NCI-H82 treated with DMSO at 0.1 percent for 48 hours (cell line): ENCODE results near the gene FRMD6.
"Not testable (repeated sequence)": the region's sequence is repeated elsewhere in the genome, so short reads cannot be mapped to it uniquely, and the experiment has no call there.

Experiments used
- DNase-seq: peaks from one replicate; lab custom pipeline; 2025; ENCODE audit not compliant: unreplicated experiment; lab: John Stamatoyannopoulos, UW

Gene FRMD6

DNA sequence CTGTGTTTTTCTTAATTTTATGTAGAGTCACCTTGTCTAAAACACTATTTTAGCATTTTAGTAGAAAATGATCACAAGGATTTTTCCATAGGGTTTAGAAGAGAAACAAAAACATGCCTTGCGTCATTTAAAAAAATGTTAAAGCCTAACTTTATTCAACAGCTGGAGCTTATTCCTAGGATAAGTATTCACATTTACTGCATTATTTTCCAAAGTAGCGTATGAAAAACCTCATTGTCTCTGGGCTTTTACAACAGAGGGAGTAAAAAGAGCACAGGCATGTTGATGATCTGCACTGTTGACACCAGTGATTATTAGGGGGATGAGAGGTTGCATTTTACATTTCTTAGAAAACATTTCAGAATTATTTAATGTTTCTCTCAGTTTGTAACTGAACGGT lies 66.1 kb downstream of the FRMD6 start:
- DNase-seq: no peak

- DNase-seq: no peak
Observed at GRCh38 chr14:51719955-51720354, 68.2 kb downstream of the FRMD6 start.

DNA sequence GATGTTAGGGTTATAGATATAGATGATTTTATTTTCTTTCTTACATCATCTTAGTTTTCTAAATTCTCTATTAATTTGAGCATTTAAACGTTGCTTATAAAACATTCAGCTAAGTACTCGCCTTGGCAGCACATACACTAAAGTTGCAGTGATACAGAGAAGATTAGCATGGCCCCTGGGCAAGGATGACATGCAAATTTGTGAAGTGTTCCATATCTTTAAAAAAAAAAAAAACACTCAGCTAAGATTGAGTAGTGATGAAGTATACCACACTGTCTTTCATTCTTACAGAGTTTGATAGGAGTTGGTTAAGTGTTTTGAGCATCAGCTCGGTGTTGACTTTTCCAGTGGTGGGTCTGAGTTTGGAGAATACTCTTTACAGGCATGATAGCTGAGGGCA lies 72.3 kb downstream of the FRMD6 start:
- no peak for DNase-seq

- no peak for DNase-seq
Observed at GRCh38 chr14:51724650-51725049, 72.9 kb downstream of the FRMD6 start.

DNA sequence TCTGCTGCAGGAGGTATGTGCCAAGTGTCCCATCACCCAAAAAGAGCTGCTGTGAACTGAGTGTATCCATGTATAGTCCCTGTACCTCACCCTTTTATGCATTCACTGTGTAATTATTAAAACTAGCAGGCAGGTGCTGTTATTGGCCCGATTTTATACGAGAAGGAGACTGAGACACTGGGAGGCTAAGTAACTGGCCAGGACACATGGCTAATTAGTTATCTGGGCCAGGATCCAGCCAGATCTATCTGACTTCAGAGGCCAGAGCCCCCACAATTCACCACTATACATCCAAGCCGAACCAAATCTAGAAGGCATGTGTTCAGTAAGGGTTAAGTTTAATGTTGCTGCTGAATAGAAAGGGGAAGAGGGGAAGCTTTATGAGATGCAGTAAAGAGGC lies 73.4 kb downstream of the FRMD6 start:
- DNase-seq: no peak

- no peak for DNase-seq
Observed at GRCh38 chr14:51726166-51726899, 74.6 kb downstream of the FRMD6 start.

GRCh38 chr14:51727526-51727925 lies 75.8 kb downstream of the FRMD6 start:
- no peak for DNase-seq

DNA sequence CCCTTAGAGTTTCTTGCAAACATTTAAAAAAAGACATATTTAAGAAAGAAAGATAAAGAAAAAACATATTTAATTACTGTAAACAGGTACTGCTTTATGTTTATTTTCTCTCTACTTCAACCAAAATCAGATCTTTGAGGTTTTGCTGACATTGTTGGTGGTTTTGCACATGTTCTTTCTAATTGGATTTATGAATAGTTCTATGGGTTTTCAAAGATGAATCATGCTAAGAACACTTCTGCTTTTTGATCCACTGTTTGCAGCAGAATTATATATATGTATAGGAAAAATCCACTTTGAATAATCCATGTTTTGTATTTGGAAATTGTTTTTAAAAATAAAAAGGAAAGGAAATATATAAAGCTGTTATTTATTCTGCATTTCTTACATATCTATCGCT lies 78.4 kb downstream of the FRMD6 start:
- no peak for DNase-seq

GRCh38 chr14:51730684-51731083 lies 79.0 kb downstream of the FRMD6 start:
- DNase-seq: no peak

- DNase-seq: no peak
Observed at GRCh38 chr14:51732494-51733112, 80.9 kb downstream of the FRMD6 start.

GRCh38 chr14:51733147-51733546 lies 81.4 kb downstream of the FRMD6 start:
- DNase-seq: no peak

DNA sequence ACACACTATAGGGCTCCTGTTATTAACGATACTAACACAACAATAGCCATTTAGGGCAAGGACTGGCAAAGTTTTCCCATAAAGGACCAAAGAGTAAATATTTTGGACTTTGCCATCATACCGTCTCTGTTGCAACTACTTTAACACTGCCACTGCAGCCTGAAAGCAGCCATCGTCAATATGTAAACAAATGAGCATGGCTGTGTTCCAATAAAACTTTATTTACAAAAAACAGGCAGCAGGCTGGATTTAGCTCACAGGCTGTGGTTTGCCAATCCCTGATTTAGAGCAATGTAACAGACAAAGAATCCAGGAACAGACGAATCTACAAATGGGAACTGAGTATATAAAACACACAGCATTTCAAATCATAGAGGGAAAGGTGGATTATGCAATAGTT lies 84.1 kb downstream of the FRMD6 start:
- DNase-seq: no peak

DNA sequence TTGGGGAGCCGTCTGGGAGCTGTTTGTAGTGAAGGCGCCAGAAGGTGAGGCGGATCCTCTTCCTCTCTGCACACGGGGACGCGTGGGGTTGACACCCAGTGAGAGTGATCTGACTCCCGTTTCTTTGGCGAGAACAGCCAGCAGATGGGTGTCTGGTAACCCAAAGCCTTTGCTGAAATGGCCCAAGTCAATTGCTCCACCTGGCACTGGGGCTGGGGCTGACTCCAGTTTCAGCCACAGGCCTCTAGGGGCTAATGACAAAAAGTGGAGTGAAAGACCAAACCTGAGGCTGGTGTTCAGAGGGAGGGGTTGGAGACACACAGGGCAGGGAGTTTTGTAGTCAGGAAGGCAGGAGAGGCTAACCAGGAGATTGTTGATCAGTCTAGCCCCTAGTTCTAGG lies 87.0 kb downstream of the FRMD6 start:
- DNase-seq: no peak

DNA sequence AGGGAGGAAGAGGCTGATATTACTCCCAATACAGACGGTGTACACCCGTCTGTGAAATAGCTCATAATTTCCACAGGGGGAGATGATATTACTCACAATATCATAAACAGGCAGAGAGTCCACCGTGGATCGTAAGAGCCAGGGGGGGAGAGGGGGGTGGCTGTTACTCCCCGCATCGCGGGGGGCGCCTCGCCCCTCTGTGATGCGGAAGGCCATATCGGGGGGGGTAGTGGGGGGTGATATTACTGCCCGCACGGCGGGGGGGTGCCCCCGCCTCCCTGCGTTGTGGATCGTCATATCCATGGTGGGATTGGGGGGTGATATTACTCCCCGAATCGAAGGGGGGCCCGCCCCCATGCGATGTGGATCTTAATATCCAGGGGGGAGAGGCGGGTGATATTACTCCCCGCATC lies 91.9 kb downstream of the FRMD6 start:
- DNase-seq: no peak

DNA sequence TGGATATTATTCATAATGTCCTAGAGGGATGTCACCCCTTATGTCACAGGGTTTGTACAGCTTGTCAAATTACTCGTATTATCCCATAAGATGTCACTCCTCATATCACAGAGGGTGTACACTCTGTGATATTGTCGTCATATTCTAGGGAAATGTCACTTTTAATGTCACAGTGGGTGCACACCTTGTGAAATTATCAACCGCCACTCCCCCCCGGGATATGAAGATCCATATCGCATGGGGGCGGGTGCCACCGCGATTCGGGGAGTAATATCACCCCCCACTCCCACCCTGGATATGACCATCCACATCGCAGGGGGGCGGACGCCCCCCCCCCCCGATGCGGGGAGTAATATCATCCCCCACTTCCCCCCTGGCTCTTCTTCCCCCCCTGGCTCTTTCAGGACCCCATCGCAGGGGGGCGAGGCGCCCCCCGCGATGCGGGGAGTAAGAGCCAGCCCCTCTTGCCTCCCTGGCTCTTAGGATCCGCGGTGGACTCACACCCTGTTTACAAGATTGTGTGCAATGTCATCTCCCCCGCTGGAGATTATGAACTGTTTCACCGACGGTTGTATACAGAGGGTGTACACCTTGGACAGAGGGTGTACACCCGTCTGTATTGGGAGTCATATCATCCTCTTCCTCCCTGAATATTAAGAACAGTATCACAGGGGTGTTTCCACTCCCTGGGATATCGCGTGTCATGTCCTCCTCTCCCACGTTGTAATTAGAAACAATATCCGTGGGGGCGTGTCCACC lies 92.8 kb downstream of the FRMD6 start:
- DNase-seq: no peak

GRCh38 chr14:51746823-51747222 lies 95.1 kb downstream of the FRMD6 start:
- not testable (repeated sequence) for DNase-seq

DNA sequence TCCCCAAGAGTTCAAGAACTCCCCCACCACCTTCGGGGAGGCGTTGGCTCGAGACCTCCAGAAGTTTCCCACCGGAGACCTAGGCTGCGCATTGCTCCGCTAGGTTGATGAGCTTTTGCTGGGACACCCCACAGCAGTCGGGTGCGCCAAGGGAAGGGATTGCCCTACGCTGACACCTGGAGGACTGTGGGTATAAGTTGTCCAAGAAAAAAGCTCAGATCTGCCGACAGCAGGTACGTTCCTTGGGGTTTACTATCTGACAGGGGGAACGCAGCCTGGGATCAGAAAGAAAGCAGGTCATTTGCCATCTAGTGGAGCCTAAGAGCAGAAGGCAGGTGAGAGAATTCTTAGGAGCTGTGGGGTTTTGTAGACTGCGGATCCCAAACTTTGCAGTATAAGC lies 98.8 kb downstream of the FRMD6 start:
- no peak for DNase-seq

DNA sequence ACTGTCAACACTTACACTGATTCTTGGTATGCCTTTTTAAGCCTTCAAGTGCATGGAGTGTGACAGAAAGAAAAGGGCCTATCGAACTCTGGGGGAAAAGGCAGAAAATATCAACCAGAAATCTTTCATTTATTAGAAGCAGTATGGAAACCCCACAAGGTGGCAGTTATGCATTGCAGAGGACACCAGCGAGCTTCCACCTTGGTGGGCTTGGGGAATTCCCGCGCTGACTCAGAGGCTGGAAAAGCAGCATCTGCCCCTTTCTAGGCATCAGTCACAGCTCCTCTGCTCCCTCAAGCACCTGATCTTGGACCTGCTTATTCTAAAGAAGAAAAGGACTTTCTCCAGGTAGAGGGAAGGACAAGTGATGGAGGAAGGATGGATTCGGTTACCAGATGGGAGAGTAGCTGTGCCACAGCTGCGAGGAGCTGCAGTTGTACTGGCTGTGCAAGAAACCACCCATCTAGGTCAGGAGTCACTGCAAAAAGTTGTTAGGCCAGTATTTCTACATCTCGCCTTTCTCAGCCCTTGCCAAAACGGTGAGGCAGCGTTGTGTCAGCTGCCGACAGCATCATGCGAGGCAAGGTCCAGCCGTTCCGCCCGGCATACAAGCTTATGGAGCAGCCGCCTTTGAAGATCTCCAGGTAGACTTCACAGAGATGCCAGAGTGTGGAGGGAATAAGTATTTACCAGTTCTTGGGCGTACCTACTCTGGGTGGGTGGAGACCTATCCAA lies 100.1 kb downstream of the FRMD6 start:
- DNase-seq: not testable (repeated sequence)

DNA sequence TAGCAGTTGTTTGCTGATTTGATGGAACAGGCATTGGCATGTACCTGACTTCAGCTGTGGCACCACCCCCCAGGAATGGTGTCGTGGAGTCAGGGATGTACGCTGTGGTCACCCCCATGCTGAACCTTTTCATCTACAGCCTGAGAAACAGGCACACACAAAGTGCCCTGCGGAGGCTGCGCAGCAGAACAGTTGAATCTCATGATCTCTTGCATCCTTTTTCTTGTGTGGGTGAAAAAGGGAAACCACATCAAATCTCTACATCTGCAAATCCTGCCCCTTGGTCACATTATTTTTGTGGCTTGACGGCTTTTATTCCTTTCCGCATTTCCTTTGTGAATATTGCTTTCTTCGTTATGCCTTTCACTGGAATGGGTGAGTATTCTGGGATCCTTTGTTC lies 106.0 kb downstream of the FRMD6 start:
- DNase-seq: not testable (repeated sequence)

DNA sequence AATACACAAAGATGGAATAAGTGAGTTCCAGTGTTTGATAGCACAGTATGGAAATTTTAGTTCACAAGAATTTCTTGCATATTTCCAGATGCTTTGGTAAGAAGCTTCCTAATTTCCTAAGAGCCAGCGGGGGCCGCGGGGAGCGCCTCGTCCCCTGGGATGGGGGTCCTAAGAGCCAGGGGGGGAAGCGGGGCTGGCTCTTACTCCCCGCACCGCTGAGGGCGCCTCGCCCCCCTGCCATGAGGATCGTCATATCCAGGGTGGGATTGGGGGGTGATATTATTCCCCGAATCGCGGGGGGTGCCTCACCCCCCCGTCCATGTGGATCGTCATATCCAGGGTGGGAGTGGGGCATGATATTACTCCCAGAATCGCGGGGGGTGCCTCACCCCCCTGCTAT lies 108.2 kb downstream of the FRMD6 start:
- DNase-seq: no peak

DNA sequence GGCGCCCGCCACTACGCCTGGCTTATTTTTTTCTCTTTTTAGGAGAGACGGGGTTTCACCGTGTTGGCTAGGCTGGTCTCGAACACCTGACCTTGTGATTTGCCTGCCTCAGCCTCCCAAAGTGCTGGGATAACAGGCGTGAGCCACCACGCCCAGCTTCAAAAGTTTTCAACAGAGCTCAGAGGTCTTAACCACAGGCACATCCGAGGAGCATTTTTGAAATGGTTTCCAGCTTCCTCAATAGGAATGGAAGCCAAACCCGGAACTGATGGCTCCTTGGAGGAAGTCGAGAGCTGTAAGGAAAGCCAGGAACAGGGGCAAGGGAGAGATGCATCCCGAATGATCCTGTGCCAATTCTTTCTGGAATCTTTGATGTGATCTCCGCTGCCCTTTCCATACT lies 114.0 kb downstream of the FRMD6 start:
- DNase-seq: not testable (repeated sequence)
